Hepatocyte (in vitro differentiated cells): ENCODE data around the gene MREG. TPM values are rescaled to one million over a fixed set of nuclear protein-coding genes. Genes with fewer than 3 reads are reported as not detected.
A peak's percentile ranks its signal among the peaks of the same experiment; 100 is the strongest.
"Not testable (repeated sequence)": the region's sequence is repeated elsewhere in the genome, so short reads cannot be mapped to it uniquely, and the experiment has no call there.

Source experiments
- DNase-seq: peaks from one replicate; pipeline ENCODE4 v3.0.0-alpha.2; 2016; ENCODE audit warnings: low spot score
- H2AFZ ChIP-seq: fragments of 200-600 bp; sonication (generic); 2 replicates; pipeline ENCODE4 v1.6.0; 2016; ENCODE audit warnings: antibody characterized with exemption, mild to moderate bottlenecking
- H3K27ac ChIP-seq: fragments of 200-600 bp; sonication (generic); 2 replicates; pipeline ENCODE4 v1.5.1; 2016; ENCODE audit warnings: mild to moderate bottlenecking
- H3K27me3 ChIP-seq: fragments of 200-600 bp; sonication (generic); 2 replicates; pipeline ENCODE4 v1.6.1; 2016
- H3K36me3 ChIP-seq: fragments of 200-600 bp; sonication (generic); replicated peaks from 2 replicates; pipeline ENCODE4 v1.5.1; 2016; ENCODE audit warnings: low read depth; ENCODE audit not compliant: insufficient read depth
- H3K4me1 ChIP-seq: fragments of 200-600 bp; sonication (generic); 2 replicates; pipeline ENCODE4 v1.5.1; 2016; ENCODE audit warnings: mild to moderate bottlenecking, moderate library complexity; ENCODE audit not compliant: insufficient read depth
- H3K4me2 ChIP-seq: fragments of 200-600 bp; sonication (generic); 2 replicates; pipeline ENCODE4 v1.6.0; 2016
- H3K4me3 ChIP-seq: fragments of 200-600 bp; sonication (generic); 2 replicates; pipeline ENCODE4 v1.5.1; 2016; ENCODE audit warnings: mild to moderate bottlenecking
- H3K79me2 ChIP-seq: fragments of 200-600 bp; sonication (generic); 2 replicates; pipeline ENCODE4 v1.6.0; 2017; ENCODE audit warnings: mild to moderate bottlenecking
- H3K9me2 ChIP-seq: fragments of 200-600 bp; sonication (generic); replicated peaks from 2 replicates; pipeline ENCODE4 v1.6.0; 2017; ENCODE audit warnings: mild to moderate bottlenecking; ENCODE audit not compliant: insufficient read depth
- H3K9me3 ChIP-seq: fragments of 200-600 bp; sonication (generic); 2 replicates; pipeline ENCODE4 v1.5.1; 2016; ENCODE audit warnings: low read depth, mild to moderate bottlenecking
- H4K20me1 ChIP-seq: fragments of 200-600 bp; sonication (generic); 2 replicates; pipeline ENCODE4 v1.6.0; 2016; ENCODE audit warnings: mild to moderate bottlenecking; ENCODE audit not compliant: insufficient read depth, poor library complexity, severe bottlenecking
- EZH2 ChIP-seq: fragments of 200-600 bp; sonication (generic); IDR thresholded peaks from 2 replicates; pipeline ENCODE4 v1.6.1; 2016; ENCODE audit warnings: antibody characterized with exemption, mild to moderate bottlenecking, borderline replicate concordance
- EZH2phosphoT487 ChIP-seq: fragments of 200-600 bp; sonication (generic); IDR thresholded peaks from one replicate; pipeline ENCODE4 v1.6.1; 2018; ENCODE audit warnings: antibody characterized with exemption, mild to moderate bottlenecking, low read depth, moderate library complexity; ENCODE audit not compliant: unreplicated experiment, severe bottlenecking
- WGBS: methylation state at CpG from one replicate; pipeline ENCODE4 v1.1.6; 2016; ENCODE audit warnings: low lambda C conversion rate; ENCODE audit errors: missing lambda C conversion rate; 5-methylcytosine and 5-hydroxymethylcytosine counted together
- polyA plus RNA-seq: library from polyadenylated mRNA; unstranded; fragments of >200 nt; fragmentation: Nextera tagmentation; extraction: Ambion mirVana; gene quantifications from 2 replicates; pipeline ENCODE4 v1.2.1, GENCODE V29; 2016
- total RNA-seq: library from RNA; depleted of rRNA; stranded (reverse); fragments of >200 nt; gene quantifications from 2 replicates; pipeline ENCODE4 v1.2.3, GENCODE V29; 2014
- TF ChIP-seq, protein P1 (sequence below): fragments of 200-600 bp; sonication (generic); IDR thresholded peaks from 2 replicates; pipeline ENCODE4 v1.5.1; 2016; ENCODE audit warnings: antibody characterized with exemption, mild to moderate bottlenecking; ENCODE audit not compliant: poor library complexity

MREG gene
- total and polyA plus RNA-seq, 2 experiments from 2014 or later: 5.6 to 12.9 TPM

DNA sequence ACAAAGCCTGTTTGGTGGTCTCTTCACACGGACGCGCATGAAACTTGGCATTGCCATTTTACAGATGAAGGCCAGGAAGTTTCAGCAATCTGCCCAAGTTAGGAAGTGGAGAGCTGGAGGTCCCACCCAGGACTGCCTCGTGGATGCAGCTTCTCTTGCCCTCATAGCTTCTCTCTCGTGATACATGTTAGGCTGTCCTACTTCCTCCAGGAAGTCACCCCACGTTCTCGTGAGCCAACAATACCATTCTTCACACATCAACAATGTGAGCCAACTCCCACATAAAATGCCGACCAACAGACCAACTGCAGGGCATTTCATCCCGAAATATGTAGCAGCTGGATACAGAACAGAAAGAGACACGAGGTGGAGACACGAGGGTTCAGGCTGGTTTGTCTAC is 85.3 kb downstream of the MREG start:
- TF ChIP-seq EZH2 (no peak), EZH2phosphoT487 (no peak)
- TF ChIP-seq, protein P1, sequence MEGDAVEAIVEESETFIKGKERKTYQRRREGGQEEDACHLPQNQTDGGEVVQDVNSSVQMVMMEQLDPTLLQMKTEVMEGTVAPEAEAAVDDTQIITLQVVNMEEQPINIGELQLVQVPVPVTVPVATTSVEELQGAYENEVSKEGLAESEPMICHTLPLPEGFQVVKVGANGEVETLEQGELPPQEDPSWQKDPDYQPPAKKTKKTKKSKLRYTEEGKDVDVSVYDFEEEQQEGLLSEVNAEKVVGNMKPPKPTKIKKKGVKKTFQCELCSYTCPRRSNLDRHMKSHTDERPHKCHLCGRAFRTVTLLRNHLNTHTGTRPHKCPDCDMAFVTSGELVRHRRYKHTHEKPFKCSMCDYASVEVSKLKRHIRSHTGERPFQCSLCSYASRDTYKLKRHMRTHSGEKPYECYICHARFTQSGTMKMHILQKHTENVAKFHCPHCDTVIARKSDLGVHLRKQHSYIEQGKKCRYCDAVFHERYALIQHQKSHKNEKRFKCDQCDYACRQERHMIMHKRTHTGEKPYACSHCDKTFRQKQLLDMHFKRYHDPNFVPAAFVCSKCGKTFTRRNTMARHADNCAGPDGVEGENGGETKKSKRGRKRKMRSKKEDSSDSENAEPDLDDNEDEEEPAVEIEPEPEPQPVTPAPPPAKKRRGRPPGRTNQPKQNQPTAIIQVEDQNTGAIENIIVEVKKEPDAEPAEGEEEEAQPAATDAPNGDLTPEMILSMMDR: no peak
- Histone ChIP-seq H4K20me1 (no peaks in the 10 kb centered on the region), H3K9me3 (no peaks in the 10 kb centered on the region), H3K4me3 (no peak overlapping the region), H3K79me2 (no peaks in the 10 kb centered on the region), H3K4me1 (peaks cover 14% of the 10 kb centered on the region), H3K27me3 (no peaks in the 10 kb centered on the region), H3K27ac (no peak overlapping the region), H3K9me2 (no peaks in the 10 kb centered on the region), H2AFZ (no peak overlapping the region), H3K4me2 (no peak overlapping the region), H3K36me3 (no peaks in the 10 kb centered on the region)
- DNase-seq: no peak
- 95% methylated on average over 11 of the region's 11 CpGs for WGBS

DNA sequence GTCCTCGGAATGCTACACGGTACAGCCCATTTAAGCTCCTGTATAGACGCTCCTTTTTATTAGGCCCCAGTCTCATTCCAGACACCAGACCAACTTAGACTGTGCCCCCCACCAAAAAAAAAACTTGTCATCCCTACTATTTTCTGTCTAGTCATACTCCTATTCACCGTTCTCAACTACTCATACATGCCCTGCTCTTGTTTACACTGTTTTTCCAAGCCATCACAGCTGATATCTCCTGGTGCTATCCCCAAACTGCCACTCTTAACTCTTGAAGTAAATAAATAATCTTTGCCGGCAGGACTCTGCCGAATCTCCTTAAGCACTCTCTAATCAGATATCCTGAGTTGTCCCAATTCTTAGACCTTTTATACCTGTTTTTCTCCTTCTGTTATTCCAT is 86.4 kb downstream of the MREG start:
- H3K27me3 ChIP-seq, H2AFZ ChIP-seq, H3K9me2 ChIP-seq, H3K27ac ChIP-seq, H4K20me1 ChIP-seq, H3K4me3 ChIP-seq, H3K4me2 ChIP-seq, H3K36me3 ChIP-seq, H3K79me2 ChIP-seq, H3K9me3 ChIP-seq, DNase-seq: not testable (repeated sequence)
- 53% methylated on average over 6 of the region's 6 CpGs for WGBS
- peaks cover 14% of the 10 kb centered on the region for H3K4me1 ChIP-seq

DNA sequence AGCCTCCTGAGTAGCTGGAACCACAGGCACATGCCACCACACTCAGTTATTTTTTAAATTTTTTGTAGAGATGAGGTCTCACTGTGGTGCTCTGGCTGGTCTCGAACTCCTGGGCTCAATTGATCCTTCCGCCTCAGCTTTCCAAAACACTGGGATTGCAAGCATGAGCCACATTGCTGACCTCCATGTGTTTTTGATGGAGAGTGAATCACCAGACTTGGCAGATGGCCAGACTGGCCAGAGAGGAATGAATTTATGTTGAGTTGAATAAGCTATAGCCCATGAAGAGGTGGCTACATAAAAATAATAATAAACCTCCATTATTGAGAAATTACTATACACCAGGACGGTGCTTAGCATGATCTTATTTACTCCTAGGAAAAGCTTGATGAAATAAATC is 91.5 kb downstream of the MREG start:
- Histone ChIP-seq H4K20me1 (no peaks in the 10 kb centered on the region), H3K79me2 (no peaks in the 10 kb centered on the region), H3K27me3 (no peaks in the 10 kb centered on the region), H2AFZ (no peak overlapping the region), H3K27ac (no peak overlapping the region), H3K4me1 (peaks cover 22% of the 10 kb centered on the region), H3K9me3 (no peaks in the 10 kb centered on the region), H3K36me3 (no peaks in the 10 kb centered on the region), H3K4me3 (no peak overlapping the region), H3K4me2 (no peak overlapping the region), H3K9me2 (no peaks in the 10 kb centered on the region)
- TF ChIP-seq EZH2phosphoT487 (no peak), EZH2 (no peak)
- TF ChIP-seq, protein P1: no peak
- 81% methylated on average over 3 of the region's 3 CpGs for WGBS
- DNase-seq: peak; percentile 42

DNA sequence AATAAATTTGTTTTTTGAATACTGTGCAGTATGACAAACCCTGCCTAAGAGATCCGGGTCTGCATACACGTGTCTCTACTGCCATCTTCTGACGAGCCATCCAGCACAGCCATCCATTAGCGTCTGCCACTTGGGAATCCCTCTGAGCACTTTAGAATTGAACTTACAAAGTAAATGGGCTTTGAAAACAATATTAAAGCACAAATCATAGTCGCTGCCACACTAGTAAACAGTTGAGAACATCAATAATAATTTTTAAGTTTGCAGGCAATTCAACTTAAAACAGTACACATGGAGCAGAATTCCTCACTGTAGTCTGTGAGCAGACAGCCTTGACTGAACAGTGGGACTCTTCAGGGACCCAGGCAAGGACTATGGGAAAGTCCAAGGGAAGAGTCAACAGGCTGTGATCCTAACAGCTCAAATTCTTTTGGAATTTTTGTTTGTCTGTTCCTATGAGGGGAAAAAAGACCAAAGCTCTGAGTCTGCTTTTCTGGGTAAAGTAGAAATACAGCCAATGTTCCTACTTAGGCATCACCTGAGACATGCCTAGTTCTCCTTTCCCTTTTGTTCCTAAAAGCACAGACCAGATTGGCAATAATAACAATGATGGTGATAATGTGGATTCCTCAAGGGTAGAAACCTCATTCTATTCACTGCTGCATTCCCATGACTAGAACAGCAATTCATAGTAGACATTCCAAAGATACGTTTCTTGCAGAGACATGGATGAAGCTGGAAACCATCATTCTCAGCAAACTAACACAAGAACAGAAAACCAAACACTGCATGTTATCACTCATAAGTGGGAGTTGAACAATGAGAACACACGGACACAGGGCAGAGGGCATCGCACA is 92.9 kb downstream of the MREG start:
- peak; percentile 83 for DNase-seq
- Histone ChIP-seq H3K4me3 (no peak overlapping the region), H2AFZ (no peak overlapping the region), H3K4me2 (no peak overlapping the region), H3K27ac (no peak overlapping the region), H3K9me2 (no peaks in the 10 kb centered on the region), H3K4me1 (peaks cover 22% of the 10 kb centered on the region), H4K20me1 (no peaks in the 10 kb centered on the region), H3K79me2 (no peaks in the 10 kb centered on the region), H3K27me3 (no peaks in the 10 kb centered on the region), H3K9me3 (no peaks in the 10 kb centered on the region), H3K36me3 (no peaks in the 10 kb centered on the region)
- TF ChIP-seq, protein P1: peak; percentile 93
- no peak for TF ChIP-seq EZH2
- WGBS: 21% methylated on average over 8 of the region's 8 CpGs
